Stimulated activated naive CD4-positive, alpha-beta T cell (primary cell): ENCODE measurements around the gene RHEB.

Experiments
- DNase-seq, 6 experiments: peaks; one replicate each; lab custom pipeline; 2025; lab: John Stamatoyannopoulos, UW

The RHEB gene

DNA sequence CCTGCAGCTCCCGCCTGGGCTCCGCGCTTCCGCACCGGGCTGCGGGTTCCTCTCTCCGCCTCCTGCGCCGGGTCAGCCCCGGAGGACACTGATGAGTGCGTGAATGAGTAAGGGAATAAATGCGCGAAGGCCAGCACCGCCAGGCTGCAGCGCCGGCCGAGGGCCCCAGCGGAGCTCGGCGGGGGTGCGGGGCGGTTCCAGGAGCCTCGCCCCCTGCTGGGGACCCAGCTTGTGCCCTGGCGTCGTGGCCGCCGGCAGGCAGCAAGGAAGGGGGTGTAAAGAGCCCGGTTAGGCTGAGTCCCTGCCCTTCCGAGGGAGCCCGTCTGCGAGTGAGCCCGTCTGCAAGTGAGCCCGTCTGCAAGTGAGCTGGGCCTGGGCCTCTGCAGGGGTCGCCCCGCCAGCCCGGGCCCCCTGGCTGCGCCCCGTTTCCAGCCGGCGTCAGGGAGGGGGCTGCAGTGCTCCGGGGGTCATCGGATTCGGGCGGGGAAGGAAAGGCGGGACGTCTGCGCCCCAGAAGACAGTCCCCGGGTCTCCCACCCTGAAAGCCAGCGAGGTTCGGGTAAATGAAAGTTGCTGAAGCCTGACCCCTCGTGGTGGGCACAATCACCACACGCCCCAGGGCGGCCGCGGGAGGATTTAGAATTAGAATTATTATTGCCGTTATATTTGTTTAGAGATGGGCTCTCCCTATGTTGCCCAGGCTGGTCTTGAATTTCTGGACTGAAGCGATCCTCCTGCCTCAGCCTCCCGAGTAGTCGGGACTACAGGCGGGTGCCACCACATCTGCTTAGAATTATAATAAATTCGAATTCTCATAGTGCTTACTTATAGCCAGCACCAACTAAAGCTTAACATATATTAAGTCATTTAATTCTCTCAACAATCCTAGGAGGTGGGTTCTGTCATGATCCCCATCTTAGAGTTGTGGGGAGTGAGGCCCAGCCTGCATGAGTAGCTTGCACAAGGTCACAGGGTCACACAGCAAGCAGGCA is 71.1 kb downstream of the RHEB start:
- peak; percentile 48 to 95 (median 72) for DNase-seq

GRCh38 chr7:151447901-151448260 is 71.8 kb downstream of the RHEB start:
- no peak for DNase-seq

DNA sequence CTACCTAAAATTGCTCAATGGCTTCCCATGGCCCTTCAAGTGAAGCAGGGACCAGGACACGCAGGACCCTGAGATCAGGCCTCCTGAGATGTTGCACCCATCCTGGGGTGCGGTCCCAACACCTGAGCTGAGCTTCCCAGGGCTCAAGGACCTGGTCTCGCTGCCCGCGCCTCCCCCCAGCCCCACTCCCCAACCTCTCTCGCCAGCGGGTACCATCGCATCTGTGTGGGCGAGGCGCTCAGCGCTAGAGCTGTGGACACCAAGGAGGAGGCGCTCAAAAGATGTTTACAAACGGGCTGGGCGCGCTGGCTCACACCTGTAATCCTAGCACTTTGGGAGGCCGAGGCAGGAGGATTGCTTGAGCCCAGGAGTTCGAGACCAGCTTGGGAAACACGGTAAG is 72.4 kb downstream of the RHEB start:
- DNase-seq: no peak

DNA sequence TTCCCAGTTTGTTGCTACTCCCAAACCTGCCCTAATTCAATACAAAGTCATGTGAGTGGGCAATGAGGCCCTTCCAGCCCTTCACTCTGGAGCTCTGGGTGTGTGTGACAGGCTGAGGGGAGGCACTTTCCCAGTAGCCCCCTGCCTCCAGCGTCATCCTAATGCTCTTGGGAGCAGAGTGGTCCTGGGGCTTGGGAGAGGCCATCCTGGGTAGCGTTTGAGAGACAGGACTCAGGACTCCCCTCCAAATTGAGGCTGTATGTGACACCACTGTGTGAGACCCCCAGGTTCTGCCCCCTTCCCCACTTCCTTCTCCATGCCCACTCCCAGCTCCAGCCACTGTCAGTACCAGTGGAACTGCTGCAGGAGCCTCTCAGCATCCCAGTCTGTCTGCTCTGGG is 73.3 kb downstream of the RHEB start:
- DNase-seq: no peak

- no peak for DNase-seq
Measured at GRCh38 chr7:151444632-151445031, 75.1 kb downstream of the RHEB start.

DNA sequence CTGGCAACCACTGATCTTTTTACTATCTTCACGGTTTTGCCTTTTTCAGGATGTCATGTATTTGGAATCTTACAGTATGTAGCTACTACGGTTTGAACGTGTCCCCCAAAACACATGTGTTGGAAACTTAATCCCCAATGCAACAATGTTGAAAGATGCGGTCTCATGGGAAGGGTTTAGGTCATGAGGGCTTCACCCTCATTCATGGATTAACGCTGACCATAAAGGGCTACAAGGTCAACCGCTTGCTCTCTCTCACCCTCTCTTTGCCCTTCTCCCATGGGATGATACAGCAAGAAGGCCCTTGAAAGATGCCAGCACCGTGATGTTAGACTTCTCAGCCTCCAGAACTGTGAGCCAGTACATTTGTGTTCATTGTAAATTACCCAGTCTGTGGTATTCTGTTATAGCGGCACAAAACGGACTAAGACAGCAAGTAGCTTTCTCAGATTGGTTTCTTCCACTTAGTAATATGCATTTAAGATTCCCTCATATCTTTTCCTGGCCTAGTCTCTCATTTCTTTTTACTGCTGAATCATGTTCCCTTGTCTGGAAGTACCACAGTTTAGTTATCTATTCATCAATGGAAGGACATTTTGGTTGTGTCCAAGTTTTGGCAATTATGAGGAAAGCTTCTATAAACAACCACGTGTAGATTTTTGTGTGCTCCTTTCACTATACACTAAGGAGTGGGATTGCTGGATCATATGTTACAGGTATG is 76.8 kb downstream of the RHEB start:
- no peak for DNase-seq

DNA sequence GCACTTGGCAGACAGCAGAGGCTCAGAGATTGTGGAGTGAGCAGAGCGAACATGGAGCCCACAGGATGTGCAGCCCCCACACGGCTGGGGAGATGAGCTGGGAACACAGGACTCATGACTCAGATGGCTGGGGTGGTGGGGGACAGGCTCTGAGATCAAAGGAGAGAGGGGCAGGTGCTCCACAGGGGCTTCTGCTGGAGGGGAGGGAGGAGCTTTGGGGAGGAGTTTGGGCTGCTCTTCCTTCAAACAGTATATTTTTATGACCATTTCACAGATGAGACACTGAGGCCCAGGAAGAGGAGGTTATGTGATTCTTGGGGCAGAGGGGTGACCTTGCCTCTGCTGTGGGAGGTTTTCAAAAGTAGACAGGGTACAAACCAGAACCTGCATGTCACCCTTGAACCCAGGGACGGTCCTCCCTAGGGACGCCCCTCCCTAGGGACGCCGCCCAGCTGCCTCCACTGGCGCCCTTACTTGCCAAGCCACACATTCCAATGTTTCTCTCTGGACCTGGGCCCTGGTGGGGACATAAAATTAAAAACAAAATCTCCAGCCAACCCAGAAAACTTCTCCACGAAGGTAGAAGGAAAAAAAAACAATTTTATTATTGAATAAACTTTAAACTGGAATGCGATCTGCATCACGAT is 78.8 kb downstream of the RHEB start:
- DNase-seq: no peak

DNA sequence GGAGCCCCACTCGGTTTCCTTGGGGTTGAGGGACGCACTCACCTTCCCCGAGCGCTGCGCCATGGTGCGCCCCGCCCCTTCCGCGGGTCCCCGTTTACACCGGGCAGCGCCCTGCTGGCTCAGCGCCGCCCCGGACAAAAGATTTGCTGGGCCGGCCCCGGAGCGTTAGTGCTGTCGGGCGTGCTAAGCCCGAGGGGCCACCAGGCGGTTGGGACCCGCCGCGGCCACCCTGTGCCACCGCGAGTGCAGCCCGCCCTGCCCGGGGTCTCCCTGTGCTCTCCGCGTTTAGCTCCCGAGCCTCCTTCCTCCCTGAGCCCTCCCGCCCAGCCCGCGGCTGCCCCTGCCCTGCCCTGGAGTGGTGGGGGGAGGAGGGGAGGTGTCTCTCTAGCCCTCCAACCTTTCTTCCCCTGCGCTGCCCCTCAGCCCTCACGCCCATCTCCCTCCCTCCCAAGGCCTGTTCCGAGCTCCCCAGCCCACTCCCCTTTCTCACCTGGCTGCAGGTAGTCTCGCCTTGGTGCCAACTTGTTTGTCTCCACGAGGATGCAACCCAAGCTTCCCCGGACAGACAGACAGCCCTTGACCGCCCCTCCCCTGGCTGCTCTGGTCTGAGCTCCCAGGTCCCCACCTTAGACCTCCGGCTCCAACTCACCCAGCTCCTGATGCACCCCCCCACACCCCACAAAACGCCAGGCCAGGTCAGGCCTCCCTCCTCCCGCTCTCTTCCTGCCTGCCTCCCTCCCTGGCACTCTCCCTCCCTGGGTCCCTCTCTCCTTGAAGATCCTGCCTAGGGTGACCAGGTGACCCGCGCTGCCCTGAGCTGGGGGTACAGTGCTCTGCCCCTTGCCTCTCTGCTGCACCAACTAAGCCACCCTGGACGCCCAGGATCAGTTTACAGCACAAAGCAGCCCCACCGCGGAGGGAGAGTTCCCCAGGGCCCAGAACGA is 79.6 kb downstream of the RHEB start, which contains the start of gene CRYGN:
Gene CRYGN, minus strand, starts transcription at position 287 of the 944 bp plus-strand sequence. Its CDS starts 224 bp downstream, at position 63.
- DNase-seq: peak in 3 of 6 experiments; percentile 13 to 14 (median 14)

- DNase-seq: no peak
Measured at GRCh38 chr7:151438864-151439601, 80.7 kb downstream of the RHEB start.

DNA sequence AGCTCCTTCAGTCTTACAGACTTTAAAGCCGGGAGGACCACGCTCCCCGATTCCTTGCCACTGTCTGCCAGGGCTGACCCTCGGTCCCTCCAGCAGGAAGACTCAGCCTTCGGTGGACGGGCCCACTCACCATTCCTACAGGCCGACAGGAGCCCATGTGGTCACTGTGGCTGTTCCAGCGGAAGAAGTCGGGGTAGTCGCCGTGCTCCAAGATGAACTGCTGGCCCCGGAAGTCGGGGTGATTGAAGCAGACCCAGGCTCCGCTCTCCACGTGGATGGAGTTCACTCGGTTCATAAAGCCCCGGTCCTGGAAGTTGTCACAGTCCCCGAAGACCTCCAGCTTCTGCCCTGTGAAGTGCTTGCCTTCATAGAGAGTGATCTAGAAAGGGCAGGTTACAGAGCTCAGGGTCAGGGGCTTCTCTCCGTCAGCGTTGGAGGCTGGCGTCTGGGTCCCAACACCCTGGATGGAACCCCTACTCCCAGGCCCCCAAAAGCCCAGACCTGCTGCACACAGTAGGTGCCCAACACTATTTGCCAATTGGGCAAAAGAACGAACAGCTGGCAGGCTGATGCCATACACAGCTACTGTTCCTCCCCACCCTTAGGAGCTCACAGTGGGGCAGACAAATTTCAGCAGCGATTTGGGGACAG is 81.7 kb downstream of the RHEB start:
- DNase-seq: no peak

DNA sequence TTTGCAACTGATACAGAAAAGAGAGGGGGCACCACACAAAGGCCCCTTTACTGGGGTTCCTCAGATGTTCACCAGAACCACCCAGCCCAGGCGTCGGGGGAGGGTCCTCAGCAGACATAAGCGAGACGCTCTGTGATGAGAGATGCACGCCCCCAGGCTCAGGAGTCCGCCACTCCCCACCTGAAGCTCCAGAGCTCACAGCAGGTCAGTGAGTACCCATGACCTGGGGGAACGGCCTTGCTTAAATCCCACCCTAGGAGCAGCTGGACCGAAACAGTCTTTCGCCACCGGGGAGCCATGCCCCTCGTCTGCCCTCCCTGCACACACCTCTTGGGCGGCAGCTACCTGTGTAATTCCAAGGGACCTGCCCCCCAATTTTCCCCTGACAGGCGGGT is 82.5 kb downstream of the RHEB start:
- DNase-seq: no peak

GRCh38 chr7:151436446-151437158 is 83.1 kb downstream of the RHEB start:
- no peak for DNase-seq

GRCh38 chr7:151435971-151436370 is 83.7 kb downstream of the RHEB start:
- no peak for DNase-seq

- no peak for DNase-seq
Measured at GRCh38 chr7:151435103-151435916, 84.4 kb downstream of the RHEB start.

DNA sequence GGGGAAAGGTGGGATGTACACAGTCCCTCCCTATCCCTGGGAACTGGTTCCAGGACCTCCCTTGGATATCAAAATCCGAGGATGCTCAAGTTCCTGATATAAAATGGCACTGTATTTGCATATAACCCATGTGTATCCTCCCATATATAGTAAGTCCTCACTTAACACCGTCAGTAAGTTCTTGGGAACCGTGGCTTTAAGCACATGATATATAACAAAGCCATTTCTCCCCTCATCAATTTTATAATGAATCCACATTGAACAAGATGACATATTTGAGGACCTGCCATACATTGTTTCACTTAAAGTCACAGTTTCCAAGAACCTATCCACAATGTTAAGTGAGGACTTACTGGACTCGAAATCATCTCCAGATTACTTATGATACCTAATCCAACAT is 85.1 kb downstream of the RHEB start:
- DNase-seq: no peak

GRCh38 chr7:151433721-151434400 is 85.8 kb downstream of the RHEB start:
- no peak for DNase-seq

- DNase-seq: peak in 5 of 6 experiments; percentile 9 to 54 (median 39)
Measured at GRCh38 chr7:151432658-151433521, 86.8 kb downstream of the RHEB start.
